Keratinocyte (primary cell): ENCODE measurements around the gene USH2A. TPM values are rescaled to one million over a fixed set of nuclear protein-coding genes. Genes with fewer than 3 reads are reported as not detected.

ENCODE experiments used
- DNase-seq: peaks from one replicate; pipeline ENCODE4 v3.0.0-alpha.2; 2011; ENCODE audit warnings: low read depth, missing footprints, low spot score
- FAIRE-seq: peaks from 2 replicates; lab custom pipeline; 2011; peaks lifted over from hg19 to GRCh38; lab: Jason Lieb, UNC
- H2AFZ ChIP-seq: 2 replicates; pipeline ENCODE4 v1.6.0; 2012; ENCODE audit warnings: low read length, control low read depth, inconsistent platforms; ENCODE audit not compliant: control insufficient read depth
- H3K27ac ChIP-seq: 2 replicates; pipeline ENCODE4 v1.5.1; 2011; ENCODE audit warnings: low read length; ENCODE audit not compliant: control insufficient read depth, insufficient read depth
- H3K27me3 ChIP-seq: 3 replicates; pipeline ENCODE4 v1.6.0; 2011; ENCODE audit warnings: low read length; ENCODE audit not compliant: control insufficient read depth, insufficient read depth; ENCODE audit errors: extremely low read depth
- H3K36me3 ChIP-seq, 2 experiments: 2 replicates in 1 of 2; 3 replicates in 1 of 2; pipeline ENCODE4 v1.5.1; 2011; ENCODE audit warnings: low read length in 2 of 2, mild to moderate bottlenecking in 1 of 2; ENCODE audit not compliant: control insufficient read depth in 2 of 2, insufficient read depth in 2 of 2; ENCODE audit errors: extremely low read depth in 1 of 2
- H3K4me1 ChIP-seq: 3 replicates; pipeline ENCODE4 v1.5.1; 2011; ENCODE audit warnings: low read length; ENCODE audit not compliant: control insufficient read depth, insufficient read depth; ENCODE audit errors: extremely low read depth
- H3K4me2 ChIP-seq: 3 replicates; pipeline ENCODE4 v1.6.0; 2011; ENCODE audit warnings: low read depth, low read length; ENCODE audit not compliant: control insufficient read depth, insufficient read depth; ENCODE audit errors: extremely low read depth
- H3K4me3 ChIP-seq, 3 experiments: fragments of 200-600 bp in 1 of 3; sonication (generic) in 1 of 3; 2 replicates in 2 of 3; 3 replicates in 1 of 3; pipeline ENCODE4 v1.5.1; 2011 to 2016; ENCODE audit warnings: low read length in 3 of 3, mild to moderate bottlenecking in 3 of 3, control low read depth in 2 of 3, inconsistent platforms in 1 of 3, low read depth in 1 of 3, mixed read lengths in 1 of 3, mixed run types in 1 of 3, moderate library complexity in 1 of 3; ENCODE audit not compliant: control insufficient read depth in 2 of 3, insufficient read depth in 2 of 3; ENCODE audit errors: extremely low read depth in 1 of 3
- H3K79me2 ChIP-seq: 2 replicates; pipeline ENCODE4 v1.6.0; 2012; ENCODE audit warnings: low read length; ENCODE audit not compliant: control insufficient read depth, insufficient read depth
- H3K9ac ChIP-seq: 3 replicates; pipeline ENCODE4 v1.6.0; 2011; ENCODE audit warnings: low read length; ENCODE audit not compliant: control insufficient read depth, insufficient read depth; ENCODE audit errors: extremely low read depth
- H3K9me1 ChIP-seq: 3 replicates; pipeline ENCODE4 v1.6.0; 2011; ENCODE audit warnings: low read length; ENCODE audit not compliant: control insufficient read depth, insufficient read depth; ENCODE audit errors: extremely low read depth
- H3K9me3 ChIP-seq: 2 replicates; pipeline ENCODE4 v1.5.1; 2012; ENCODE audit warnings: low read depth, low read length; ENCODE audit not compliant: control insufficient read depth
- H4K20me1 ChIP-seq: 3 replicates; pipeline ENCODE4 v1.6.0; 2011; ENCODE audit warnings: low read length; ENCODE audit not compliant: control insufficient read depth, insufficient read depth; ENCODE audit errors: extremely low read depth
- CTCF ChIP-seq, 3 experiments: IDR thresholded peaks in 1 of 3; conservative IDR thresholded peaks in 1 of 3; optimal IDR thresholded peaks in 1 of 3; 2 replicates in 2 of 3; 3 replicates in 1 of 3; pipeline versions ENCODE3 to v1.5.1; 2011; ENCODE audit warnings: low read length in 3 of 3, mild to moderate bottlenecking in 3 of 3, moderate library complexity in 2 of 3, control low read depth in 1 of 3, inconsistent platforms in 1 of 3; ENCODE audit not compliant: insufficient read depth in 2 of 3; ENCODE audit errors: extremely low read depth in 1 of 3
- EZH2 ChIP-seq: IDR thresholded peaks from one replicate; pipeline ENCODE4 v1.6.1; 2012; ENCODE audit warnings: inconsistent platforms, mild to moderate bottlenecking, low read length, moderate library complexity
- dilution Hi-C: fragments of 300-500 bp; cut with MboI; formaldehyde crosslinking; loops from one replicate; pipeline ENCODE4 v1.7.0; 2020; ENCODE audit warnings: low sequenced_read_pairs; ENCODE audit not compliant: extremely low pct_ligation_motif_present
- polyA plus RNA-seq, 5 experiments: library from polyadenylated mRNA; depleted of rRNA in 3 of 5; stranded (reverse) in 3 of 5; stranded (forward) in 1 of 5; unstranded in 1 of 5; fragments of >200 nt; gene quantifications; 1 replicate in 1 of 5; 2 replicates in 3 of 5; 3 replicates in 1 of 5; pipeline versions ENCODE4 v1.2.1 to v1.2.3, GENCODE V29; 2011 to 2012; ENCODE audit warnings: missing spikeins in 2 of 5, low read depth in 1 of 5, low replicate concordance in 1 of 5

USH2A gene
- polyA plus RNA-seq, 1 donor (not counting 4 experiments of a cell fraction or from before 2014, with no cell fraction given): not detected

- FAIRE-seq: no peak
- no peak for DNase-seq
- Histone ChIP-seq H4K20me1 (no peaks in the 10 kb centered on the region), H3K9me3 (no peaks in the 10 kb centered on the region), H3K4me1 (no peaks in the 10 kb centered on the region), H3K9me1 (no peaks in the 10 kb centered on the region), H3K79me2 (no peaks in the 10 kb centered on the region), H3K9ac (no peak overlapping the region), H3K4me3 (no peak overlapping the region), H3K4me2 (no peak overlapping the region), H2AFZ (no peak overlapping the region), H3K27me3 (no peaks in the 10 kb centered on the region), H3K36me3 (no peaks in the 10 kb centered on the region), H3K27ac (no peak overlapping the region)
- TF ChIP-seq CTCF (optimal IDR thresholded peaks at IDR 0.05 in 1 of 3, IDR thresholded peaks at IDR 0.05 in 1 of 3, conservative IDR thresholded peaks at IDR 0.05 in 1 of 3; ENCODE audit: extremely low read depth in 1 of 3, insufficient read depth in 2 of 3, low read length in 3 of 3): no peak
- TF ChIP-seq EZH2: no peak
- dilution Hi-C loops: no loop called here
These were observed 636.3 kb downstream of the USH2A start for GRCh38 chr1:215786997-215787396.

- no peak for TF ChIP-seq CTCF (optimal IDR thresholded peaks at IDR 0.05 in 1 of 3, IDR thresholded peaks at IDR 0.05 in 1 of 3, conservative IDR thresholded peaks at IDR 0.05 in 1 of 3; ENCODE audit: extremely low read depth in 1 of 3, insufficient read depth in 2 of 3, low read length in 3 of 3)
- TF ChIP-seq EZH2: no peak
- DNase-seq (no peak), FAIRE-seq (no peak)
- H3K27me3 ChIP-seq: no peaks in the 10 kb centered on the region
- H3K4me1 ChIP-seq: peaks cover 8% of the 10 kb centered on the region
- H3K9ac ChIP-seq: no peak overlapping the region
- no peaks in the 10 kb centered on the region for H3K36me3 ChIP-seq
- dilution Hi-C loops: no loop called here
- no peaks in the 10 kb centered on the region for H4K20me1 ChIP-seq
- no peak overlapping the region for H3K4me3 ChIP-seq
- no peak overlapping the region for H3K4me2 ChIP-seq
- H2AFZ ChIP-seq: no peak overlapping the region
- no peaks in the 10 kb centered on the region for H3K9me1 ChIP-seq
- no peaks in the 10 kb centered on the region for H3K9me3 ChIP-seq
- H3K27ac ChIP-seq: no peak overlapping the region
- H3K79me2 ChIP-seq: no peaks in the 10 kb centered on the region
These were observed 642.6 kb downstream of the USH2A start for GRCh38 chr1:215780641-215781040.
